Articular chondrocyte of knee joint (primary cell): ENCODE results near the gene DCHS2. TPM values are rescaled to one million over a fixed set of nuclear protein-coding genes. Genes with fewer than 3 reads are reported as not detected.

Experiments used
- total RNA-seq: library from RNA; depleted of rRNA; stranded (reverse); fragments of >200 nt; gene quantifications from 2 replicates; pipeline ENCODE4 v1.2.3, GENCODE V29; 2012

The DCHS2 gene, protein sequence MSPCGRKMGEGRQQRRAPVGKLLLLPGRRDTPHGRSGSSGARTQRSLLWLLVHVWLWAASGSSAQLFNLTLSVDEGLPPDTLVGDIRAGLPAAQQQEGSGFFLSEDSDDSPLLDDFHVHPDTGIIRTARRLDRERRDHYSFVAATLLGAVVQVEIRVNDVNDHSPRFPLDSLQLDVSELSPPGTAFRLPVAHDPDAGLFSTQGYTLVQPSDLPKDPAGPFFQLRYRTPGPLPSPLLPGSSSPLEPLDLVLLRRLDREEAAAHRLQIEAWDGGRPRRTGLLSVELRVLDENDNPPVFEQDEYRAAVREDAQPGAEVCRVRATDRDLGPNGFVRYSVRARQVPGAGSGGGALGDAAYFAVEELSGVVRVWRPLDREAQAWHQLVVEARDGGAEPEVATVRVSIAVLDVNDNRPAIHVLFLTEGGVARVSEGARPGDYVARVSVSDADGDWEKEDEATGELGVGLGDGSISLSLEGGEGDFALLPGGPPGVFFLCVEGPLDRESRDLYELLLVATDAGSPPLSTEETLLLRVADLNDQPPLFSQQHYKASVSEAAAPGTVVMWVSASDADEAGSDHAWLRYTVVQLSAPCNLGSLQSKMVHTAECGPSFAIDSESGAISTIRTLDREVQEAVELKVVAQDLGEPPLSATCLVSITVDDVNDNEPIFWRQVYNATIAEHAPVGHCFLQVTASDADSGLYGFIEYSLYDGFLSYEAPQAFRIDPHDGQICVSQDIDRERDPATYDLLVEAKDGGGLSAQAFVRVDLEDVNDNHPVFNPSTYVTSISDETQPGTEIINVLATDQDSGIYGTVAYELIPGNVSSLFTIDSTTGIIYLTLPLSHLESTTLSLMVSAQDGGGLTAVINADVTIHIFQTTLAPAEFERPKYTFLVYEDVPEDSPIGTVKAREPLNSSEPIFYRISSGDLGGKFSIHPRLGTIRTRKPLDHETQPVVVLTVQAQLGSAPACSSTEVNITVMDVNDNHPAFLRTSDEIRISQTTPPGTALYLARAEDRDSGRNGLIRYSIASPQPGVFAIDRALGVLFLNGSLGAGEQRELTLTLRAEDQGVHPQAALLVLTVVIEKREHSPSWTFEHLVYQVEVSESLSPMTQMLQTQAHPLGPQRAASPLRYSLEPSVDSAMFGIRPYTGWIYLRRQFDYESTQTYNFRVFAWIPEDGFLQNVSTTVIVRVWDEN (N-terminal part only)
- total RNA-seq, result 0.11 and 0.13 TPM in 2 replicates

DNA sequence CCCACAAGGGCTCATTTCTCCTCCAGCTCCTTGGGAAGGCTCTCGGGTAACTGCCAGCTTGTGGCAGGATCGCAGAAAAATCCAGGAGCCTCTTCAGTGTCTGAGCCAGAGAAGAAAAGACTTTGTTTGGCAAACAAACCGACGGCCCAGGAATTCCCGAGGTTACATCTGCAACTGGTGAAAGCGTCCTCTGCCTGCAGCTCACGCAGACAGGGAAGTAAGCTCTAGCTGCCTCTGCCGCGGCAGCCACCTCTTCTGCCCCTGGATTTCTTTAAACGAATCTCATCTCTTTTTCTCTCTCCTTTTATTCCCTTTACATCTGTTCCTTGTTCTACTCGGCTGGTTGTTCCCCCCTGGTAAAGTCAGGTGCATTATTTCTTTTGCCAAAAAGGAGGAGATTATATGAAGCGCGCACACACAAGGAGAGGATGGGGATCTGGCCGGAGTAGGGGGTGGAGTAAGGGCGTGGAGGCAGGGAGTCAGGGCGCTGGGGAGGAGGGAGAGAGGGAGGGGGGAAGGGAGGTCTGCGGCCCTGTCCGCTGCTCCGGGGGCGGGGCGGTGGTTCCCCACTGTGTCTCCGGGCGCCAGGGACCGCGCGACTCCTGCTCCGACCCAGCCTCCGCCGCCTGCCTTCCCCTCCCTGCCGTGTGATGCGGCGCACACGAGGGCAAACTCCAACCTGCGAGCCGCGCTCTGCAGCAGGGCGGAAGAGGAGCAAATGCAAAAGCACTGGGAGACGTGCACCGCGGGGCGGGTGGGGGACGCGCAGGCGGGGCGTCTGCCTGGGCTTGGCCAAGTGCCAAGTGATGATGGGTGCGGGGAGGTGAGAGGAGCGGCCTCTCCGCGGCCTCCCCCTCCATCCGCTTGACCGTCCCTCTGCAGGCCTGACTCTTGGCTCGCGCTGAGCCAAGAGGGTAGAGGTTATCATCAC, at the start of gene DCHS2:
TSS of gene DCHS2 (minus strand) at position 459 of the 931 bp plus-strand sequence. CDS start at position 15, 444 bp downstream.

Other genes with a start within 250 kb of the DCHS2 start
- 77.5 and 90.2 TPM in 2 replicates for gene PLRG1, start 58.6 kb upstream of the DCHS2 start, total RNA-seq
- not detected in 2 replicates for gene FGB, start 71.2 kb upstream of the DCHS2 start, total RNA-seq
- gene FGA, start 98.9 kb upstream of the DCHS2 start, total RNA-seq, result not detected in 2 replicates
- 0.22 TPM in 1 of 2 replicates, not detected in the other for gene FGG, start 120.9 kb upstream of the DCHS2 start, total RNA-seq